Measurements from ENCODE around the gene MBNL3. TPM values are rescaled to one million over a fixed set of nuclear protein-coding genes. Genes with fewer than 3 reads are reported as not detected.

Gene MBNL3
- total RNA-seq, 1 experiment from 2014 or later, result 4.0 TPM

GRCh38 chrX:132486599-132487178 is 2.1 kb downstream of the MBNL3 start:
- Mint-ChIP-seq H3K9me3 (no peaks in the 10 kb centered on the region), H3K27me3 (ENCODE audit: low read depth) (peaks cover 25% of the 10 kb centered on the region), H3K4me3 (no peak overlapping the region), H3K4me1 (peaks cover 46% of the 10 kb centered on the region), H3K27ac (no peak overlapping the region), H3K36me3 (no peaks in the 10 kb centered on the region)
- ChIA-PET POLR2A (no interaction called here), CTCF (interaction anchor here (1.3 kb wide), 1 partner anchor 74 kb away, joined by 4 read pairs; no protein-coding TSS in a partner anchor)
- ATAC-seq, result no peak
- DNase-seq (ENCODE audit: low spot score), result no peak
- TF ChIP-seq SMAD4 (CRISPR knock-in tag; IDR thresholded peaks at IDR 0.05), result no peak
- TF ChIP-seq ZNF423 (CRISPR knock-in tag; IDR thresholded peaks at IDR 0.05), result no peak
- TF ChIP-seq ATF6 (CRISPR knock-in tag; IDR thresholded peaks at IDR 0.05), result no peak

GRCh38 chrX:132483951-132484350 is 4.9 kb downstream of the MBNL3 start:
- Mint-ChIP-seq H3K36me3 (no peaks in the 10 kb centered on the region), H3K27me3 (ENCODE audit: low read depth) (peaks cover 9% of the 10 kb centered on the region), H3K4me3 (no peak overlapping the region), H3K27ac (no peak overlapping the region), H3K4me1 (peaks cover 54% of the 10 kb centered on the region), H3K9me3 (no peaks in the 10 kb centered on the region)
- TF ChIP-seq ZNF396 (CRISPR knock-in tag; IDR thresholded peaks at IDR 0.05; ENCODE audit: borderline replicate concordance) (no peak), ZBTB43 (CRISPR knock-in tag; IDR thresholded peaks at IDR 0.05) (no peak), ETV6 (CRISPR knock-in tag; IDR thresholded peaks at IDR 0.05) (no peak), GRHL2 (CRISPR knock-in tag; IDR thresholded peaks at IDR 0.05; ENCODE audit: insufficient replicate concordance, severe bottlenecking) (no peak), IRF2 (CRISPR knock-in tag; IDR thresholded peaks at IDR 0.05; ENCODE audit: borderline replicate concordance, low read depth) (no peak)
- DNase-seq (ENCODE audit: low spot score), result no peak
- no peak for ATAC-seq
- CTCF ChIA-PET, result interaction anchor here (1.0 to 1.1 kb wide), 2 partner anchors 70 to 130 kb away, joined by 3 read pairs; no protein-coding TSS in a partner anchor
- POLR2A ChIA-PET, result no interaction called here

GRCh38 chrX:132483488-132483887 is 5.3 kb downstream of the MBNL3 start:
- no peaks in the 10 kb centered on the region for H3K9me3 Mint-ChIP-seq
- no peak for DNase-seq (ENCODE audit: low spot score)
- H3K27me3 Mint-ChIP-seq (ENCODE audit: low read depth), result peaks cover 9% of the 10 kb centered on the region
- ChIA-PET CTCF (interaction anchor here (1.0 to 1.1 kb wide), 2 partner anchors 70 to 130 kb away, joined by 3 read pairs; no protein-coding TSS in a partner anchor), POLR2A (no interaction called here)
- H3K4me3 Mint-ChIP-seq, result no peak overlapping the region
- no peak for ATAC-seq
- peaks cover 54% of the 10 kb centered on the region for H3K4me1 Mint-ChIP-seq
- H3K36me3 Mint-ChIP-seq, result no peaks in the 10 kb centered on the region
- no peak overlapping the region for H3K27ac Mint-ChIP-seq
- no peak for TF ChIP-seq NR1H2 (CRISPR knock-in tag; IDR thresholded peaks at IDR 0.05)
- no peak for TF ChIP-seq ZNF138 (CRISPR knock-in tag; conservative IDR thresholded peaks at IDR 0.05)

- Mint-ChIP-seq H3K27ac (peak overlapping the region; percentile 49; the same call in 1 of the 2 replicates), H3K4me1 (peaks cover 50% of the 10 kb centered on the region), H3K36me3 (no peaks in the 10 kb centered on the region), H3K27me3 (ENCODE audit: low read depth) (peaks cover under 1% of the 10 kb centered on the region; the same call in 1 of the 2 replicates), H3K4me3 (no peak overlapping the region), H3K9me3 (no peaks in the 10 kb centered on the region)
- no peak for DNase-seq (ENCODE audit: low spot score)
- ChIA-PET CTCF (no interaction called here), POLR2A (no interaction called here)
- ATAC-seq, result no peak
- no peak for TF ChIP-seq ZNF138 (CRISPR knock-in tag; conservative IDR thresholded peaks at IDR 0.05)
- TF ChIP-seq E2F5 (CRISPR knock-in tag; IDR thresholded peaks at IDR 0.05), result no peak
- TF ChIP-seq MYBL2 (CRISPR knock-in tag; IDR thresholded peaks at IDR 0.05), result no peak
- no peak for TF ChIP-seq KAT7 (CRISPR knock-in tag; IDR thresholded peaks at IDR 0.05; ENCODE audit: borderline replicate concordance)
- no peak for TF ChIP-seq CREB1 (CRISPR knock-in tag; IDR thresholded peaks at IDR 0.05)
- TF ChIP-seq PRDM15 (CRISPR knock-in tag; IDR thresholded peaks at IDR 0.05), result no peak
- TF ChIP-seq NFE2L1 (CRISPR knock-in tag; IDR thresholded peaks at IDR 0.05), result no peak
Observed at GRCh38 chrX:132482632-132483031, 6.2 kb downstream of the MBNL3 start.
